Keratinocyte (primary cell): Measurements from ENCODE around the gene SCAPER. TPM values are rescaled to one million over a fixed set of nuclear protein-coding genes. Genes with fewer than 3 reads are reported as not detected.

ENCODE experiments used
- DNase-seq: peaks from one replicate; pipeline ENCODE4 v3.0.0-alpha.2; 2011; ENCODE audit warnings: low read depth, missing footprints, low spot score
- FAIRE-seq: peaks from 2 replicates; lab custom pipeline; 2011; peaks lifted over from hg19 to GRCh38; lab: Jason Lieb, UNC
- H2AFZ ChIP-seq: 2 replicates; pipeline ENCODE4 v1.6.0; 2012; ENCODE audit warnings: low read length, control low read depth, inconsistent platforms; ENCODE audit not compliant: control insufficient read depth
- H3K27ac ChIP-seq: 2 replicates; pipeline ENCODE4 v1.5.1; 2011; ENCODE audit warnings: low read length; ENCODE audit not compliant: control insufficient read depth, insufficient read depth
- H3K27me3 ChIP-seq: 3 replicates; pipeline ENCODE4 v1.6.0; 2011; ENCODE audit warnings: low read length; ENCODE audit not compliant: control insufficient read depth, insufficient read depth; ENCODE audit errors: extremely low read depth
- H3K36me3 ChIP-seq, 2 experiments: 2 replicates in 1 of 2; 3 replicates in 1 of 2; pipeline ENCODE4 v1.5.1; 2011; ENCODE audit warnings: low read length in 2 of 2, mild to moderate bottlenecking in 1 of 2; ENCODE audit not compliant: control insufficient read depth in 2 of 2, insufficient read depth in 2 of 2; ENCODE audit errors: extremely low read depth in 1 of 2
- H3K4me1 ChIP-seq: 3 replicates; pipeline ENCODE4 v1.5.1; 2011; ENCODE audit warnings: low read length; ENCODE audit not compliant: control insufficient read depth, insufficient read depth; ENCODE audit errors: extremely low read depth
- H3K4me2 ChIP-seq: 3 replicates; pipeline ENCODE4 v1.6.0; 2011; ENCODE audit warnings: low read depth, low read length; ENCODE audit not compliant: control insufficient read depth, insufficient read depth; ENCODE audit errors: extremely low read depth
- H3K4me3 ChIP-seq, 3 experiments: fragments of 200-600 bp in 1 of 3; sonication (generic) in 1 of 3; 2 replicates in 2 of 3; 3 replicates in 1 of 3; pipeline ENCODE4 v1.5.1; 2011 to 2016; ENCODE audit warnings: low read length in 3 of 3, mild to moderate bottlenecking in 3 of 3, control low read depth in 2 of 3, inconsistent platforms in 1 of 3, low read depth in 1 of 3, mixed read lengths in 1 of 3, mixed run types in 1 of 3, moderate library complexity in 1 of 3; ENCODE audit not compliant: control insufficient read depth in 2 of 3, insufficient read depth in 2 of 3; ENCODE audit errors: extremely low read depth in 1 of 3
- H3K79me2 ChIP-seq: 2 replicates; pipeline ENCODE4 v1.6.0; 2012; ENCODE audit warnings: low read length; ENCODE audit not compliant: control insufficient read depth, insufficient read depth
- H3K9ac ChIP-seq: 3 replicates; pipeline ENCODE4 v1.6.0; 2011; ENCODE audit warnings: low read length; ENCODE audit not compliant: control insufficient read depth, insufficient read depth; ENCODE audit errors: extremely low read depth
- H3K9me1 ChIP-seq: 3 replicates; pipeline ENCODE4 v1.6.0; 2011; ENCODE audit warnings: low read length; ENCODE audit not compliant: control insufficient read depth, insufficient read depth; ENCODE audit errors: extremely low read depth
- H3K9me3 ChIP-seq: 2 replicates; pipeline ENCODE4 v1.5.1; 2012; ENCODE audit warnings: low read depth, low read length; ENCODE audit not compliant: control insufficient read depth
- H4K20me1 ChIP-seq: 3 replicates; pipeline ENCODE4 v1.6.0; 2011; ENCODE audit warnings: low read length; ENCODE audit not compliant: control insufficient read depth, insufficient read depth; ENCODE audit errors: extremely low read depth
- CTCF ChIP-seq, 3 experiments: IDR thresholded peaks in 1 of 3; conservative IDR thresholded peaks in 1 of 3; optimal IDR thresholded peaks in 1 of 3; 2 replicates in 2 of 3; 3 replicates in 1 of 3; pipeline versions ENCODE3 to v1.5.1; 2011; ENCODE audit warnings: low read length in 3 of 3, mild to moderate bottlenecking in 3 of 3, moderate library complexity in 2 of 3, control low read depth in 1 of 3, inconsistent platforms in 1 of 3; ENCODE audit not compliant: insufficient read depth in 2 of 3; ENCODE audit errors: extremely low read depth in 1 of 3
- EZH2 ChIP-seq: IDR thresholded peaks from one replicate; pipeline ENCODE4 v1.6.1; 2012; ENCODE audit warnings: inconsistent platforms, mild to moderate bottlenecking, low read length, moderate library complexity
- dilution Hi-C: fragments of 300-500 bp; cut with MboI; formaldehyde crosslinking; loops from one replicate; pipeline ENCODE4 v1.7.0; 2020; ENCODE audit warnings: low sequenced_read_pairs; ENCODE audit not compliant: extremely low pct_ligation_motif_present
- polyA plus RNA-seq, 5 experiments: library from polyadenylated mRNA; depleted of rRNA in 3 of 5; stranded (reverse) in 3 of 5; stranded (forward) in 1 of 5; unstranded in 1 of 5; fragments of >200 nt; gene quantifications; 1 replicate in 1 of 5; 2 replicates in 3 of 5; 3 replicates in 1 of 5; pipeline versions ENCODE4 v1.2.1 to v1.2.3, GENCODE V29; 2011 to 2012; ENCODE audit warnings: missing spikeins in 2 of 5, low read depth in 1 of 5, low replicate concordance in 1 of 5

The SCAPER gene
- polyA plus RNA-seq, 1 donor (not counting 4 experiments of a cell fraction or from before 2014, with no cell fraction given), result 5.2 TPM

- FAIRE-seq, result no peak
- Histone ChIP-seq H3K4me3 (no peak overlapping the region), H3K27ac (no peak overlapping the region), H3K79me2 (peaks cover 8% of the 10 kb centered on the region), H4K20me1 (no peaks in the 10 kb centered on the region), H3K9ac (no peak overlapping the region), H3K4me2 (no peak overlapping the region), H3K9me3 (no peaks in the 10 kb centered on the region), H3K27me3 (no peaks in the 10 kb centered on the region), H2AFZ (no peak overlapping the region), H3K4me1 (peaks cover 18% of the 10 kb centered on the region), H3K36me3 (peaks cover 7 to 26% of the 10 kb centered on the region in 2 experiments), H3K9me1 (no peaks in the 10 kb centered on the region)
- dilution Hi-C loops, result no loop called here
- no peak for TF ChIP-seq EZH2
- TF ChIP-seq CTCF (optimal IDR thresholded peaks at IDR 0.05 in 1 of 3, IDR thresholded peaks at IDR 0.05 in 1 of 3, conservative IDR thresholded peaks at IDR 0.05 in 1 of 3; ENCODE audit: extremely low read depth in 1 of 3, insufficient read depth in 2 of 3, low read length in 3 of 3), result no peak
- DNase-seq, result no peak
Observed at GRCh38 chr15:76935620-76936019, 30.5 kb upstream of the SCAPER start.

- peak overlapping the region; percentile 88 for H2AFZ ChIP-seq
- H3K9me3 ChIP-seq, result no peaks in the 10 kb centered on the region
- H3K9me1 ChIP-seq, result no peaks in the 10 kb centered on the region
- H3K27ac ChIP-seq, result peak overlapping the region; percentile 75
- H3K4me1 ChIP-seq, result peaks cover 15% of the 10 kb centered on the region
- dilution Hi-C loops, result no loop called here
- TF ChIP-seq EZH2, result no peak
- TF ChIP-seq CTCF (optimal IDR thresholded peaks at IDR 0.05 in 1 of 3, IDR thresholded peaks at IDR 0.05 in 1 of 3, conservative IDR thresholded peaks at IDR 0.05 in 1 of 3; ENCODE audit: extremely low read depth in 1 of 3, insufficient read depth in 2 of 3, low read length in 3 of 3), result no peak
- H3K4me3 ChIP-seq, result peak overlapping the region; percentile 76 to 88 (median 81)
- FAIRE-seq (peak; percentile 73), DNase-seq (no peak)
- peak overlapping the region; percentile 93 for H3K4me2 ChIP-seq
- H3K36me3 ChIP-seq, result peaks cover 3 to 16% of the 10 kb centered on the region in 2 experiments
- H4K20me1 ChIP-seq, result no peaks in the 10 kb centered on the region
- peaks cover 8% of the 10 kb centered on the region for H3K79me2 ChIP-seq
- H3K27me3 ChIP-seq, result no peaks in the 10 kb centered on the region
- H3K9ac ChIP-seq, result peak overlapping the region; percentile 91
Observed at GRCh38 chr15:76932135-76932966, 27.2 kb upstream of the SCAPER start.
